GM20431 (cell line): ENCODE results near the gene ANKRD33.

Source experiments
- in situ Hi-C: fragments of 300-500 bp; cut with MseI, MboI; formaldehyde crosslinking; loops from one replicate; pipeline ENCODE4 v1.15.0; 2020; ENCODE audit warnings: low sequenced_read_pairs; ENCODE audit not compliant: unreplicated experiment

The ANKRD33 gene

GRCh38 chr12:51855586-51856428, 32.1 kb upstream of the ANKRD33 start:
- in situ Hi-C loops: no loop called here

- in situ Hi-C loops: no loop called here
Observed at GRCh38 chr12:51860986-51861385, 26.9 kb upstream of the ANKRD33 start.

- in situ Hi-C loops: no loop called here
Observed at GRCh38 chr12:51862947-51863346, 25.0 kb upstream of the ANKRD33 start.

- in situ Hi-C loops: no loop called here
Observed at GRCh38 chr12:51863363-51863932, 24.5 kb upstream of the ANKRD33 start.

GRCh38 chr12:51863933-51864832, 23.7 kb upstream of the ANKRD33 start:
- in situ Hi-C loops: no loop called here

- in situ Hi-C loops: no loop called here
Observed at GRCh38 chr12:51864833-51865670, 22.9 kb upstream of the ANKRD33 start.

- in situ Hi-C loops: no loop called here
Observed at GRCh38 chr12:51865757-51866270, 22.1 kb upstream of the ANKRD33 start.

GRCh38 chr12:51866324-51866723, 21.6 kb upstream of the ANKRD33 start:
- in situ Hi-C loops: no loop called here

- in situ Hi-C loops: no loop called here
Observed at GRCh38 chr12:51866762-51867161, 21.1 kb upstream of the ANKRD33 start.

GRCh38 chr12:51867371-51867770, 20.5 kb upstream of the ANKRD33 start:
- in situ Hi-C loops: no loop called here

- in situ Hi-C loops: no loop called here
Observed at GRCh38 chr12:51867796-51868428, 20.0 kb upstream of the ANKRD33 start.

GRCh38 chr12:51868821-51869495, 18.9 kb upstream of the ANKRD33 start:
- in situ Hi-C loops: no loop called here

GRCh38 chr12:51869496-51869865, 18.4 kb upstream of the ANKRD33 start:
- in situ Hi-C loops: no loop called here

- in situ Hi-C loops: no loop called here
Observed at GRCh38 chr12:51869931-51870330, 18.0 kb upstream of the ANKRD33 start.

- in situ Hi-C loops: no loop called here
Observed at GRCh38 chr12:51870504-51870903, 17.4 kb upstream of the ANKRD33 start.

- in situ Hi-C loops: no loop called here
Observed at GRCh38 chr12:51871126-51871525, 16.8 kb upstream of the ANKRD33 start.

- in situ Hi-C loops: no loop called here
Observed at GRCh38 chr12:51871918-51872688, 15.8 kb upstream of the ANKRD33 start.

GRCh38 chr12:51872689-51872981, 15.3 kb upstream of the ANKRD33 start:
- in situ Hi-C loops: no loop called here
